Type B pancreatic cell (in vitro differentiated cells): ENCODE measurements around the gene MOK. TPM values are rescaled to one million over a fixed set of nuclear protein-coding genes. Genes with fewer than 3 reads are reported as not detected.

Source experiments
- DNase-seq: peaks from one replicate; pipeline ENCODE4 v3.0.0; 2021; ENCODE audit warnings: mixed read lengths; ENCODE audit not compliant: unreplicated experiment; ENCODE audit errors: extremely low spot score
- H3K27ac Mint-ChIP-seq: 2 replicates; pipeline ENCODE4 v1.8.0; 2021; ENCODE audit warnings: mild to moderate bottlenecking, mixed read lengths
- H3K27me3 Mint-ChIP-seq: 2 replicates; pipeline ENCODE4 v1.8.0; 2021; ENCODE audit warnings: mixed read lengths
- H3K36me3 Mint-ChIP-seq: 2 replicates; pipeline ENCODE4 v1.8.0; 2021; ENCODE audit warnings: mixed read lengths
- H3K4me1 Mint-ChIP-seq: one replicate; pipeline ENCODE4 v1.8.0; 2021; ENCODE audit warnings: mixed read lengths; ENCODE audit not compliant: unreplicated experiment
- H3K4me3 Mint-ChIP-seq: 2 replicates; pipeline ENCODE4 v1.8.0; 2021; ENCODE audit warnings: mild to moderate bottlenecking, mixed read lengths
- H3K9me3 Mint-ChIP-seq: 2 replicates; pipeline ENCODE4 v1.8.0; 2021; ENCODE audit warnings: mixed read lengths
- CTCF ChIP-seq: fragments of 200-600 bp; sonication (generic); conservative IDR thresholded peaks from 2 replicates; pipeline ENCODE4 v1.5.0; 2021; ENCODE audit warnings: antibody characterized with exemption, mild to moderate bottlenecking
- total RNA-seq: library from RNA; stranded (reverse); gene quantifications from 2 replicates; pipeline ENCODE4 v1.2.1, GENCODE V29; 2021; ENCODE audit warnings: low replicate concordance

Gene MOK
- total RNA-seq, 1 donor from 2014 or later: 26.3 TPM

GRCh38 chr14:102210421-102211042, 94.4 kb downstream of the MOK start:
- H3K9me3 Mint-ChIP-seq: no peaks in the 10 kb centered on the region
- no peak overlapping the region for H3K4me3 Mint-ChIP-seq
- H3K27ac Mint-ChIP-seq: no peak overlapping the region
- no peak for DNase-seq
- TF ChIP-seq CTCF: no peak
- H3K36me3 Mint-ChIP-seq: peaks cover 19% of the 10 kb centered on the region
- H3K27me3 Mint-ChIP-seq: no peaks in the 10 kb centered on the region
- peaks cover 14% of the 10 kb centered on the region for H3K4me1 Mint-ChIP-seq

GRCh38 chr14:102209224-102209966, 95.6 kb downstream of the MOK start:
- Mint-ChIP-seq H3K27ac (peak overlapping the region; percentile 3), H3K9me3 (no peaks in the 10 kb centered on the region), H3K36me3 (peaks cover 26% of the 10 kb centered on the region), H3K27me3 (no peaks in the 10 kb centered on the region), H3K4me3 (no peak overlapping the region), H3K4me1 (peaks cover 10% of the 10 kb centered on the region)
- peak; percentile 43 for TF ChIP-seq CTCF
- no peak for DNase-seq

GRCh38 chr14:102208741-102209140, 96.2 kb downstream of the MOK start:
- Mint-ChIP-seq H3K36me3 (peaks cover 30% of the 10 kb centered on the region), H3K4me3 (no peak overlapping the region), H3K27ac (no peak overlapping the region), H3K9me3 (no peaks in the 10 kb centered on the region), H3K27me3 (no peaks in the 10 kb centered on the region), H3K4me1 (peaks cover 10% of the 10 kb centered on the region)
- no peak for TF ChIP-seq CTCF
- no peak for DNase-seq

GRCh38 chr14:102207831-102208365, 97.1 kb downstream of the MOK start:
- peaks cover 30% of the 10 kb centered on the region for H3K36me3 Mint-ChIP-seq
- no peak overlapping the region for H3K4me3 Mint-ChIP-seq
- no peaks in the 10 kb centered on the region for H3K27me3 Mint-ChIP-seq
- H3K4me1 Mint-ChIP-seq: peaks cover 10% of the 10 kb centered on the region
- no peaks in the 10 kb centered on the region for H3K9me3 Mint-ChIP-seq
- no peak for DNase-seq
- H3K27ac Mint-ChIP-seq: no peak overlapping the region
- no peak for TF ChIP-seq CTCF

- H3K4me1 Mint-ChIP-seq: peaks cover 10% of the 10 kb centered on the region
- DNase-seq: no peak
- H3K36me3 Mint-ChIP-seq: peaks cover 30% of the 10 kb centered on the region
- TF ChIP-seq CTCF: no peak
- no peaks in the 10 kb centered on the region for H3K9me3 Mint-ChIP-seq
- H3K4me3 Mint-ChIP-seq: no peak overlapping the region
- H3K27me3 Mint-ChIP-seq: no peaks in the 10 kb centered on the region
- peak overlapping the region; percentile 25 for H3K27ac Mint-ChIP-seq
Observed at GRCh38 chr14:102206918-102207317, 98.0 kb downstream of the MOK start.
